Transverse colon (tissue), 4 donors: ENCODE data around the gene BTG2. TPM values are rescaled to one million over a fixed set of nuclear protein-coding genes. Genes with fewer than 3 reads are reported as not detected.

Experiments used
- DNase-seq: peaks from one replicate; pipeline ENCODE4 v3.0.0-alpha.2; 2019
- H3K27ac ChIP-seq, 4 donors: fragments of 200-600 bp; sonication (generic); 2 replicates each; pipeline ENCODE4 v1.5.1; 2016 to 2018; ENCODE audit warnings: inconsistent platforms in 4 of 4
- H3K27me3 ChIP-seq: fragments of 200-600 bp; sonication (generic); 2 replicates; pipeline ENCODE4 v1.5.1; 2017; ENCODE audit warnings: inconsistent platforms
- H3K36me3 ChIP-seq, 4 donors: fragments of 200-600 bp; sonication (generic); 2 replicates each; pipeline ENCODE4 v1.5.1; 2017 to 2019; ENCODE audit warnings: inconsistent platforms in 4 of 4
- H3K4me1 ChIP-seq, 4 donors: fragments of 200-600 bp; sonication (generic); 2 replicates each; pipeline ENCODE4 v1.5.1; 2017 to 2020; ENCODE audit warnings: inconsistent platforms in 4 of 4
- H3K4me3 ChIP-seq, 4 donors: fragments of 200-600 bp; sonication (generic); 1 replicate in 1 of 4; 2 replicates in 3 of 4; pipeline versions ENCODE4 v1.5.1 to v1.6.1; 2017 to 2019; ENCODE audit warnings: inconsistent platforms in 4 of 4
- H3K9me3 ChIP-seq, 2 donors: fragments of 200-600 bp; sonication (generic); 2 replicates each; pipeline ENCODE4 v1.5.1; 2017 to 2019; ENCODE audit warnings: inconsistent platforms in 2 of 2
- EP300 ChIP-seq: sonication (generic); formaldehyde crosslinking; IDR thresholded peaks from one replicate; pipeline ENCODE4 v1.6.1; 2017; ENCODE audit warnings: antibody characterized with exemption, low read depth
- POLR2A ChIP-seq: fragments of 450-650 bp; IDR thresholded peaks from one replicate; pipeline ENCODE4 v1.6.1; 2016; ENCODE audit warnings: antibody characterized with exemption, mild to moderate bottlenecking, moderate library complexity
- POLR2AphosphoS5 ChIP-seq, 3 donors: sonication (generic); formaldehyde crosslinking; IDR thresholded peaks; one replicate each; pipeline ENCODE4 v1.6.1; 2016; ENCODE audit warnings: antibody characterized with exemption in 3 of 3
- WGBS, 2 donors: methylation state at CpG; one replicate each; pipeline ENCODE4 v1.1.5; 2018; ENCODE audit warnings: low coverage in 1 of 2; 5-methylcytosine and 5-hydroxymethylcytosine counted together
- in situ Hi-C, 4 donors: fragments of 200-750 bp; cut with MboI; loops; one replicate each; pipeline versions ENCODE4 v1.15.0 to v1.15.1; 2017; ENCODE audit warnings: low sequenced_read_pairs in 3 of 4, low pct_ligation_motif_present in 1 of 4, low pct_unique_long_range_greater_than_20kb in 1 of 4
- intact Hi-C: fragments of 100-400 bp; cut with DNase I; formaldehyde crosslinking; loops from one replicate; pipeline ENCODE4 v1.15.1; 2023; ENCODE audit warnings: low total_unique reads
- total RNA-seq, 4 donors: library from RNA; depleted of rRNA; stranded (reverse); fragments of >200 nt; gene quantifications; one replicate each; pipeline ENCODE4 v1.1.0, GENCODE V29; 2016
- TF ChIP-seq, protein P1 (sequence below), 5 experiments: fragments of 200-600 bp in 3 of 5; fragments of 450-650 bp in 2 of 5; sonication (generic) in 3 of 5; IDR thresholded peaks; 1 replicate in 2 of 5; 2 replicates in 3 of 5; pipeline ENCODE4 v1.5.1; 2016 to 2017; ENCODE audit warnings: antibody characterized with exemption in 5 of 5, inconsistent platforms in 3 of 5, mild to moderate bottlenecking in 2 of 5, moderate library complexity in 1 of 5

The BTG2 gene
- total RNA-seq, 4 donors from 2014 or later: 98.9 to 144 (median 142) TPM

DNA sequence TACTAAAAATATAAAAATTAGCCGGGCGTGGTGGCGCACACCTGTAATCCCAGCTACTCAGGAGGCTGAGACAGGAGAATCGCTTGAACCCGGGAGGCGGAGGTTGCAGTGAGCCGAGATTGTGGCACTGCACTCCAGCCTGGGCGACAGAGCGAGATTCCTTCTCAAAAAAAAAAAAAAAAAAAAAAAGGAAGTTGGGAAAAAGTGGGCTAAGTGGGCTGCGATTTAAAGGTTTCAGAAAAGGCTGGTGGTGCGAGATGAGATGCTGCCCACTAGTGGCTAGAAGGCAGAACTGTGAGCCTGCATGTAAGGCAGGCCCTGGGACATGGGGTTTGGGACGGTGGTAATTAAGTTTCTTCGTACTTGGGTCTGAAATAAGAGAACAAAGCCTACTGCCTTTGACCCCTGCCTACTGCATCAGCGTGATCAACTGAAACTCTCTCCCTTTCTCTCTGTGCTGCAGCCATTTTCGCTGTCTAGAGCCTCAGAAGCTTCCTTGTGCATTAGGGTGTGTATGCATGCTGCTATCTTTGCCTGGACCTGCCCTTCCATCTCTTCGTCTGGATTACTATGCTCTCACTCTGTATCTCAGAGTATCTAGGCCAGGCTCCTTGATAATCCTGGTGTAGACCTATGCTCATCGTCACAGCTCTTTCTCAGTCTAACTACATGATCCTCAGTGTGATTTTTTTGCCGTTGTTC, 33.2 kb downstream of the BTG2 start:
- Histone ChIP-seq H3K27me3 (no peaks in the 10 kb centered on the region), H3K36me3 (no peaks in the 10 kb centered on the region), H3K4me3 (no peak overlapping the region), H3K4me1 (peaks cover 3 to 29% (median 11%) of the 10 kb centered on the region in 4 donors), H3K27ac (no peak overlapping the region), H3K9me3 (no peaks in the 10 kb centered on the region)
- in situ Hi-C loops (loop anchor here in 3 of 4 donors (5.0 kb wide), 1 partner anchor 66 kb away; no protein-coding TSS in a partner anchor), intact Hi-C loops (loop anchor here (2.0 kb wide), 1 partner anchor 66 kb away; no protein-coding TSS in a partner anchor)
- TF ChIP-seq POLR2A: peak; percentile 10
- TF ChIP-seq, protein P1, sequence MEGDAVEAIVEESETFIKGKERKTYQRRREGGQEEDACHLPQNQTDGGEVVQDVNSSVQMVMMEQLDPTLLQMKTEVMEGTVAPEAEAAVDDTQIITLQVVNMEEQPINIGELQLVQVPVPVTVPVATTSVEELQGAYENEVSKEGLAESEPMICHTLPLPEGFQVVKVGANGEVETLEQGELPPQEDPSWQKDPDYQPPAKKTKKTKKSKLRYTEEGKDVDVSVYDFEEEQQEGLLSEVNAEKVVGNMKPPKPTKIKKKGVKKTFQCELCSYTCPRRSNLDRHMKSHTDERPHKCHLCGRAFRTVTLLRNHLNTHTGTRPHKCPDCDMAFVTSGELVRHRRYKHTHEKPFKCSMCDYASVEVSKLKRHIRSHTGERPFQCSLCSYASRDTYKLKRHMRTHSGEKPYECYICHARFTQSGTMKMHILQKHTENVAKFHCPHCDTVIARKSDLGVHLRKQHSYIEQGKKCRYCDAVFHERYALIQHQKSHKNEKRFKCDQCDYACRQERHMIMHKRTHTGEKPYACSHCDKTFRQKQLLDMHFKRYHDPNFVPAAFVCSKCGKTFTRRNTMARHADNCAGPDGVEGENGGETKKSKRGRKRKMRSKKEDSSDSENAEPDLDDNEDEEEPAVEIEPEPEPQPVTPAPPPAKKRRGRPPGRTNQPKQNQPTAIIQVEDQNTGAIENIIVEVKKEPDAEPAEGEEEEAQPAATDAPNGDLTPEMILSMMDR (IDR thresholded peaks at IDR 0.05): peak; percentile 83 to 97 (median 94)
- TF ChIP-seq POLR2AphosphoS5 (IDR thresholded peaks at IDR 0.05): no peak
- TF ChIP-seq EP300: no peak
- WGBS, 2 donors: 16 to 45% methylated on average over 4 to 18 of the region's 18 CpGs
- DNase-seq: peak; percentile 69

GRCh38 chr1:203340112-203340790, 34.9 kb downstream of the BTG2 start:
- intact Hi-C loops: loop anchor here (2.0 kb wide), 2 partner anchors 101 to 147 kb away; no protein-coding TSS in a partner anchor
- peak; percentile 79 for DNase-seq
- Histone ChIP-seq H3K36me3 (no peaks in the 10 kb centered on the region), H3K9me3 (no peaks in the 10 kb centered on the region), H3K27me3 (no peaks in the 10 kb centered on the region), H3K4me3 (no peak overlapping the region), H3K27ac (no peak overlapping the region), H3K4me1 (peaks cover 3 to 29% (median 11%) of the 10 kb centered on the region in 4 donors)
- WGBS, 2 donors: 13 to 14% methylated on average over 6 to 7 of the region's 7 CpGs
- in situ Hi-C loops: loop anchor here in 2 of 4 donors (5.0 to 10.0 kb wide), 4 partner anchors 102 to 145 kb away; no protein-coding TSS in a partner anchor
- TF ChIP-seq EP300 (no peak), POLR2AphosphoS5 (IDR thresholded peaks at IDR 0.05) (peak in 1 of 3 donors; percentile 26), POLR2A (no peak)
- TF ChIP-seq, protein P1 (IDR thresholded peaks at IDR 0.05): peak; percentile 87 to 97 (median 88)

DNA sequence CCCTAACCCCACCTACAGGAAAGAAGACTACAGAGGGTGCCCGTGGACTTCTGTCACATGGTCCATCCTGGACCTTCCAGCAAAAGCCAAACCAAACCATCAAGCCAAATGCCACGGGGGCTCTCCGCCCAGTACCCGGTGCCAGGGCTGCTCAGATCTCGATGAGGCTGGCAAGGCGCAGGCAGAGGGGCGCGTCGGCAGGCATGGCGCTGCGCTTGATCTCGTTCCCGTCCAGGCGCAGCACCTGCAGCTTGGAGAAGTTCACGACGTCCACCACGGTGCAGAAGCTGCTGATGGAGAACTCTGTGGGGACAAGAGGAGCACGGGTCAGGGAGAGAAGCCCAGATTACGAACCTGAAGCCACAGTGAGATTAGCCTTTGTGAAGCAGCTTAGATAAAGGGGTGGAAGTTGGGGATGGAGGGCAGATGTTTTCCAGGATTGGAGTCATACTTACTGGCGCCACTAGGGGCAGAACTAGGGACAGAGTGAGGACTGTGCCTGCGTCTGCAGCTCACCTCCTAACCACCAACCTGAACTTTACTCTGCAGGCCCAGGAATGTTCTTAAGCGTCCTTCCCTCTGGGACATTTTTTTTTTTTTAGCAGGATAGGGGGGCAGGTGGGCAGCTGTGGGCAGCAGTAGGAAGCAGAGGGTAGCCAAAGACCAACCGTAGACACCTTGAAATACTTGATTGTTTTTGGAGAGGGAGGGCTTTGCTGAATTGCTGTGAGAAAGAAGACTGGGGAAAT, 37.0 kb downstream of the BTG2 start:
- intact Hi-C loops: no loop called here
- 35 to 49% methylated on average over 2 to 22 of the region's 23 CpGs for WGBS, 2 donors
- DNase-seq: peak; percentile 77
- H3K36me3 ChIP-seq: no peaks in the 10 kb centered on the region
- peaks cover 0 to 24% (median 6%) of the 10 kb centered on the region in 4 donors for H3K4me1 ChIP-seq
- no peaks in the 10 kb centered on the region for H3K9me3 ChIP-seq
- no peaks in the 10 kb centered on the region for H3K27me3 ChIP-seq
- in situ Hi-C loops: loop anchor here in 2 of 4 donors (5.0 to 10.0 kb wide), 4 partner anchors 100 to 142 kb away; no protein-coding TSS in a partner anchor
- no peak overlapping the region for H3K27ac ChIP-seq
- TF ChIP-seq POLR2A (no peak), POLR2AphosphoS5 (IDR thresholded peaks at IDR 0.05) (no peak), EP300 (no peak)
- TF ChIP-seq, protein P1 (IDR thresholded peaks at IDR 0.05): peak; percentile 79 to 91 (median 80)
- H3K4me3 ChIP-seq: no peak overlapping the region
